HL-60/S4 treated with retinoic acid at 250 ng/mL for 4 days and 3 days (cell line): ENCODE data around the gene OR4N5.
"Not testable (repeated sequence)": the region's sequence is repeated elsewhere in the genome, so short reads cannot be mapped to it uniquely, and the experiment has no call there.

Experiments used
- in situ Hi-C: fragments of 300-500 bp; cut with MboI; formaldehyde crosslinking; loops from 2 replicates; pipeline ENCODE4 v1.7.0; 2022; ENCODE audit warnings: low sequenced_read_pairs

OR4N5 gene, protein sequence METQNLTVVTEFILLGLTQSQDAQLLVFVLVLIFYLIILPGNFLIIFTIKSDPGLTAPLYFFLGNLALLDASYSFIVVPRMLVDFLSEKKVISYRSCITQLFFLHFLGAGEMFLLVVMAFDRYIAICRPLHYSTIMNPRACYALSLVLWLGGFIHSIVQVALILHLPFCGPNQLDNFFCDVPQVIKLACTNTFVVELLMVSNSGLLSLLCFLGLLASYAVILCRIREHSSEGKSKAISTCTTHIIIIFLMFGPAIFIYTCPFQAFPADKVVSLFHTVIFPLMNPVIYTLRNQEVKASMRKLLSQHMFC

GRCh38 chr14:20138520-20138919 lies at the start of gene OR4N5:
Gene OR4N5 (plus strand): TSS chr14:20138820. CDS start chr14:20143736, 4,916 bp downstream.
- in situ Hi-C loops, result no loop called here

DNA sequence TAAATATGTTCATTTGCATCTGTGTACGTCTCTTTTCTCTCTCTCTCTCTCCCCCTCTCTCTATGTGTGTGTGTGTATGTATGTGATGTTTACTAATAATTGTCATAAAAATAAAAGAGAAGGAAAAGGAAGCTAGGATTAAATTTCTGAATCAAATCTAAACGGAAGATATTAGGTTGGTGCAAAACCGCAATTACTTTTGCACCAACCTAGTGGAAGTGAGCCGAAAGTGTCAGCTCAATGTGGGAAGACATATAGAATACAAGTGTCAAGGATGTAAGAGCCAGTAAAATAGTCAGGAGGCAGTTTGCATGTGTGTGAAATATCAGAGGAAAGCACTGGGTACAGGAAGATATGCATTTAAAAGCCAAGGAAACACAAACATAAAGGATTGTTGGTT lies 46.6 kb upstream of the OR4N5 start:
- in situ Hi-C loops, result no loop called here

- in situ Hi-C loops, result no loop called here
Measured at GRCh38 chr14:20093442-20093841, 45.2 kb upstream of the OR4N5 start.

GRCh38 chr14:20098926-20099770 lies 39.5 kb upstream of the OR4N5 start:
- in situ Hi-C loops, result not testable (repeated sequence)

DNA sequence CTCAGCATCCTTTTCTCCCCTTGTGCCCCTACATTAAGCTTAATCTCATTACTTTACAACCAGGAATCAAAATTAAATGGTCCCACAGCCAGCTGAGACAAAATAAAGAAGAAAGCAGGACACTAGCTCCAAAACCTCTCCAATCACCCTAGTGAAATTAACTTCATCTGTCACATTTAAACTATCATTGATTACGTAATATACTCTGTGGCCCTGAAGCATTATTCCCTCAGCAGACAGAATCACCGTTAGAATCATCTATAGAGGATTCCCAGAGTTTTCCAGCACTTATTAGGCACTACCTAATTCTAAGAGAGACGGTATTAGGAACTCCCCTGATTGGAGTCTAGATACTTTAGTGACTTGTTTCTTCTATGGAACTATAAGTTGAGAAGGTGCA lies 28.2 kb upstream of the OR4N5 start, which contains the start of gene OR4K17:
OR4K17 (plus strand) TSS at position 302 of the 400 bp plus-strand sequence. CDS start 6,761 bp downstream, outside the sequence.
- in situ Hi-C loops, result no loop called here

- in situ Hi-C loops, result no loop called here
Measured at GRCh38 chr14:20112321-20112720, 26.3 kb upstream of the OR4N5 start.

DNA sequence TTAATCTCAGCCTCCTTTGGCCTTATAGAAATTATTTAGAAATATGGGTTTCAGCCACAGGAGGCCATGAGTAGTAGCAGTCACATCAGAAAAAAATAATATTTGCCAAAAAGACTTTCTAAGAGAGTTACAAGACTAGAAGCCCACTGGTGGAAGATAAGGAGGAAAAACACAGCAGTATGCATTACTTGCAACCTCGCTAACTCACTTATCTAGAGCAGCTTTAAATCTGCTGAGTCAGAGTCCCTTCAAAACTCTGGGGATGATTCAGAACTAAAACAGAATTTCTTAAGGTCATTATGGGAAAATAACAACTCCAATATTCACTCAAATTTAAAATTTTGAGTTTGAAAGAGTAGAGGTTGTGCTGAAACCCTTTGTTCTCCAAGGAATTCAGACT lies 21.9 kb upstream of the OR4N5 start:
- in situ Hi-C loops, result no loop called here

GRCh38 chr14:20118795-20119194 lies 19.8 kb upstream of the OR4N5 start:
- in situ Hi-C loops, result no loop called here

GRCh38 chr14:20143911-20144310 lies 5.3 kb downstream of the OR4N5 start:
- in situ Hi-C loops, result no loop called here

GRCh38 chr14:20144820-20145219 lies 6.2 kb downstream of the OR4N5 start:
- in situ Hi-C loops, result no loop called here

DNA sequence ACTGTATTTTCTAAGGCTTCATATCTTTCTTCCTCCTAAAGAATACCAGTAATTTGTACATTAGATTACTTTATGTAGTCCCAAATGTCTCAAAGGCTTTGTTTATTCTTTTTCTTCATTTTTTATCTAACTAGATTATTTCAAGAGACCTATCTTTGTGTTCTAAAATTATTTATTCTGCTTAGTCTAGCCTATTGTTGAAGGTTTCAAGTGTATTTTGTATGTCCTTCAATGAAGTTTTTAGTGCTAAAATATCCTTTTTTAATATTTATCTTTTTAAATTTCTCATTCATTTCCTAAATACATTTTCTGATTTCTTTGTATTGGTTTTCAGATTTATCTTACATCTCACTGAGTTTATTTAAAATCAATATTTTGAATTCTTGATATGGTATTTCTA lies 25.8 kb downstream of the OR4N5 start:
- in situ Hi-C loops, result no loop called here

- in situ Hi-C loops, result no loop called here
Measured at GRCh38 chr14:20167091-20167490, 28.5 kb downstream of the OR4N5 start.

DNA sequence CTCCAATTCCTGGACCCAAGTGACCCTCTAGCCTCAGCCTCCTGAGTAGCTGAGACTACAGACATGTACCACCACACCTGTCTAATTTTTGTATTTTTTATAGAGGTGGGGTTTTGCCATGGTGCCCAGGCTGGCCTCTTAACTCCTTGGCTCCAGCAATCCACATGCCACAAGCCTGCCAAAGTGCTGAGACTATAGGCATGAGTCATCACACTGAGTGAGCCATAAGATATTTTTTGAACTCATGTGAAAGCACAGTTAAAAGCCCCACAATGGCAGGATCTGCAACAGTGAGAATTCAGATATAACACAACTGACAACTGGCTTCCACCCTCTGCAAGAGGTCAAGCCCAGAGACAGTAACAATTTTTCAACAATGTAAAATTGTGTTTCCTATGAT lies 31.2 kb downstream of the OR4N5 start:
- in situ Hi-C loops, result not testable (repeated sequence)

GRCh38 chr14:20174205-20174604 lies 35.6 kb downstream of the OR4N5 start:
- in situ Hi-C loops, result not testable (repeated sequence)

- in situ Hi-C loops, result no loop called here
Measured at GRCh38 chr14:20176330-20176729, 37.7 kb downstream of the OR4N5 start.

GRCh38 chr14:20177433-20177974 lies 38.9 kb downstream of the OR4N5 start:
- in situ Hi-C loops, result no loop called here

- in situ Hi-C loops, result no loop called here
Measured at GRCh38 chr14:20179218-20179617, 40.6 kb downstream of the OR4N5 start.

GRCh38 chr14:20179880-20180279 lies 41.3 kb downstream of the OR4N5 start:
- in situ Hi-C loops, result no loop called here

DNA sequence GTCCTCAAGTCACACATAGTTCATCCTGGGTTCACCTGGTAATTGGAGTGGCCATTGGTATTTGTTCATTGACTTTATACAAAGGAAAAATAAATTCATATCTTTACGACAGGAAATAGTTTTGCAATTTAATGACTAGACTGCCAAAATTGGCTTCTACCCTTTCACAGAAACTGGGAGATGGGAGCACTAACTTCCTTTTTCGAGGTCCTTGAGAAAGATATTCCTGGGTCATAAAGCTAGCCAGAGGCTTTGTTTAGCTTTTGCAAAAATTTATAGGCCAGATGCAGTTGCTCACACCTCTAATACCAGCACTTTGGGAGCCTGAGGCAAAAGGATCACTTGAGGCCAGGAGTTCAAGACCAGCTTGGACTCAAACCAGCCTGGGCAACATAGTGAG lies 41.9 kb downstream of the OR4N5 start:
- in situ Hi-C loops, result no loop called here

GRCh38 chr14:20184181-20184580 lies 45.6 kb downstream of the OR4N5 start:
- in situ Hi-C loops, result no loop called here

GRCh38 chr14:20190596-20190995 lies 52.0 kb downstream of the OR4N5 start, which contains the start of gene OR11G2:
Gene OR11G2 (plus strand): TSS chr14:20190896. CDS start chr14:20197438, 6,542 bp downstream.
- in situ Hi-C loops, result no loop called here

DNA sequence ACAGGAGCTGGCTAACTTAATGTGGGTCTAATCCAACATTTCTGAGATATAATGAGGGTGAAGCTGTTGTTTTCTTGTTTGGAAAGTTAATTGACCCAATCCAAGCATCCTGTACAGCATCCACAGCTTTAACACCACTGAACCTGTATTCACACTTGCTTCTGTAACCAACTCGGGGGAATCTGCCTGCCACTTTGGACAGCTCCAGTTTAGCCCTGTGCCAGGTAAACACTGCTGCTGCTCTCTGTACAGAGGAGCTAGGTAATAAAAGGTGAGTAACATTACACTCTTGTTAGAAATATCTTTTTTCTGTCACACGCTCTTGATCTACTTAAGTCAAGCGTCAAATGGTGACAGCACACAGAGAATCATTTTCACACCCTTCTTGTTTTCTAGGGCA lies 52.8 kb downstream of the OR4N5 start:
- in situ Hi-C loops, result no loop called here
